ENCODE data around the gene PIK3CA. TPM values are rescaled to one million over a fixed set of nuclear protein-coding genes. Genes with fewer than 3 reads are reported as not detected.

Gene PIK3CA
- polyA plus RNA-seq, 1 experiment = 21.4 TPM

DNA sequence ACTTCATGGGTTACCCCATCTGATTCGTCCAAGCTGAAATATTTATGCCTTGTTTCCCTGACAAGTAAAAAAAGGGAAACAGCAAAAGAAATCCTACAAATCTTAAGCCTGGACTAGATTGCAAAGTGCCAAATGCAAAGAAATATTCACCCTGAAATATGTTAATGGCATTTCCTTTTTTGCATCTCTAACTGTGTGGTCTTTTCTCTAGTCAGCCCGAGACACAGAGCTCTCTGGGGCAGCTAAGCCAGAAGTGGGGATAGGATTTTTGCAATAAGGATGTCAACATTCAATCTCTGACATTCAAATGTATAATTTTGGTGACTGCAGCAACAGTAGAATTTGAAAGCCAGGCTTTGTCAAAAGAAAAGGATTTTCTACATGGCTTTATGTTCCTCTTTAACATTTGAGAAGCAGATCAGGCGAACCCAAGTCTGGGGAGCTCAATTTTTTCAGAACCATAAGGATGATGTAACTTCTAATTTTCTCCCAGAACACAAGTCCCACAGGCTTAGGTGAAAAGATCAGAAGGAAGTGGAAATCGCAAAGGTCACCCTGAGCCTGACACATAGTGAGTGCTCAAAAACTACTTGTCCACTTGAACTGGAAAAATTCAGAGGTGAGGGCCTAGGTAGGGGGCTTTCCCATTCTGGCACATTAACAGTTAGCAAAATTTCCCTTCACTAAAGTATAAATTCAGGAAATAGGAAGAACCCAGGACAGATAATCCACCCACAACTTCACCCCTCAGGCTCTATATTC, 131.0 kb downstream of the PIK3CA start:
- no peak for DNase-seq (ENCODE audit: low read depth, low spot score)
- H3K9me3 ChIP-seq (ENCODE audit: control insufficient read depth, insufficient read depth, low read length) = no peaks in the 10 kb centered on the region
- ChIA-PET CTCF (interaction anchor here (1.6 kb wide), 1 partner anchor 263 kb away, joined by 4 read pairs; no protein-coding TSS in a partner anchor), POLR2A (no interaction called here)
- no peak overlapping the region for H3K4me3 ChIP-seq (ENCODE audit: low read depth, low read length)
- H3K27me3 ChIP-seq (ENCODE audit: control insufficient read depth, insufficient read depth, low read length) = peaks cover 4% of the 10 kb centered on the region
- H3K27ac ChIP-seq (ENCODE audit: low read depth, low read length) = no peak overlapping the region
- TF ChIP-seq, protein P1, sequence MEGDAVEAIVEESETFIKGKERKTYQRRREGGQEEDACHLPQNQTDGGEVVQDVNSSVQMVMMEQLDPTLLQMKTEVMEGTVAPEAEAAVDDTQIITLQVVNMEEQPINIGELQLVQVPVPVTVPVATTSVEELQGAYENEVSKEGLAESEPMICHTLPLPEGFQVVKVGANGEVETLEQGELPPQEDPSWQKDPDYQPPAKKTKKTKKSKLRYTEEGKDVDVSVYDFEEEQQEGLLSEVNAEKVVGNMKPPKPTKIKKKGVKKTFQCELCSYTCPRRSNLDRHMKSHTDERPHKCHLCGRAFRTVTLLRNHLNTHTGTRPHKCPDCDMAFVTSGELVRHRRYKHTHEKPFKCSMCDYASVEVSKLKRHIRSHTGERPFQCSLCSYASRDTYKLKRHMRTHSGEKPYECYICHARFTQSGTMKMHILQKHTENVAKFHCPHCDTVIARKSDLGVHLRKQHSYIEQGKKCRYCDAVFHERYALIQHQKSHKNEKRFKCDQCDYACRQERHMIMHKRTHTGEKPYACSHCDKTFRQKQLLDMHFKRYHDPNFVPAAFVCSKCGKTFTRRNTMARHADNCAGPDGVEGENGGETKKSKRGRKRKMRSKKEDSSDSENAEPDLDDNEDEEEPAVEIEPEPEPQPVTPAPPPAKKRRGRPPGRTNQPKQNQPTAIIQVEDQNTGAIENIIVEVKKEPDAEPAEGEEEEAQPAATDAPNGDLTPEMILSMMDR (IDR thresholded peaks at IDR 0.05; ENCODE audit: low read depth, low read length) = no peak

DNA sequence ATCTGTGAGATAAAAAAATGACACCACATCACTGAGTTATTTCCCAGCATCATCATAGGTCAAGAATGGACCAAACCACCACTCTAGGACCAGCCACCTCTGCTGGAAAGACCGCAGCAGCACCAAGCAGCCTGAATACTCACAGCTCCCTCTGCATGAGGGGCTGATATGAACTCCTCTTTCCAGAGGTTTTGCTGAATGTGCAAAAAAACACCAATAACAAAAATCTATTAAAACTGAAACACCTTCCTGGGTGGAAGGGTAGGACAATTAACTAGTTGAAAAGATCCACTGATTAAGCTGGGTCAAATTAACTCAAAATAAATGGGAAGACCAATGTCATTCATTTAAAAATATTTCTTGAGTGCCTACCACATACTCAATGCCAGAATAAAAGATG, 131.7 kb downstream of the PIK3CA start:
- TF ChIP-seq, protein P1 (IDR thresholded peaks at IDR 0.05; ENCODE audit: low read depth, low read length) = no peak
- Histone ChIP-seq H3K27me3 (ENCODE audit: control insufficient read depth, insufficient read depth, low read length) (peaks cover 4% of the 10 kb centered on the region), H3K9me3 (ENCODE audit: control insufficient read depth, insufficient read depth, low read length) (no peaks in the 10 kb centered on the region), H3K27ac (ENCODE audit: low read depth, low read length) (no peak overlapping the region), H3K4me3 (ENCODE audit: low read depth, low read length) (no peak overlapping the region)
- CTCF ChIA-PET = interaction anchor here (0.5 to 1.6 kb wide), 3 partner anchors 31 to 264 kb away, joined by 3 to 4 read pairs (median 3); no protein-coding TSS in a partner anchor
- POLR2A ChIA-PET = no interaction called here
- no peak for DNase-seq (ENCODE audit: low read depth, low spot score)

DNA sequence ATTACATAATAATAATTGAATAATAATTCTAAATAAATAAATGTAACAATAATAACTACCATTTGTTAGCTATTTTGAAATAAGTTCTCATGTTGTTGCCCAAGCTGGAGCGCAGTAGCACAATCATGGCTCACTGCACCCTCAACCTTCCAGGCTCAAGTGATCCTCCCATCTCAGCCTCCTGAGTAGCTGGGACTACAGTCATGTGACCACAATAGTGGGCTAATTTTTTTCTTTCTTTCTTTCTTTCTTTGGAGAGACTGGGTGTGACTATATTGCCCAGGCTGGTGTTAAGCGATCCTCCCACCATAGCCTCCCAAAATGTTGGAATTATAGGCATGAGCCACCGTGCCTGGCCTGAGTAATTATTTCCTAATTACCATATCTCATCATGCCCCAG, 133.7 kb downstream of the PIK3CA start:
- Histone ChIP-seq H3K27me3 (ENCODE audit: control insufficient read depth, insufficient read depth, low read length) (peaks cover 4% of the 10 kb centered on the region), H3K4me3 (ENCODE audit: low read depth, low read length) (no peak overlapping the region), H3K27ac (ENCODE audit: low read depth, low read length) (no peak overlapping the region), H3K9me3 (ENCODE audit: control insufficient read depth, insufficient read depth, low read length) (no peaks in the 10 kb centered on the region)
- CTCF ChIA-PET = no interaction called here
- DNase-seq (ENCODE audit: low read depth, low spot score) = no peak
- TF ChIP-seq, protein P1 (IDR thresholded peaks at IDR 0.05; ENCODE audit: low read depth, low read length) = no peak
- POLR2A ChIA-PET = no interaction called here

DNA sequence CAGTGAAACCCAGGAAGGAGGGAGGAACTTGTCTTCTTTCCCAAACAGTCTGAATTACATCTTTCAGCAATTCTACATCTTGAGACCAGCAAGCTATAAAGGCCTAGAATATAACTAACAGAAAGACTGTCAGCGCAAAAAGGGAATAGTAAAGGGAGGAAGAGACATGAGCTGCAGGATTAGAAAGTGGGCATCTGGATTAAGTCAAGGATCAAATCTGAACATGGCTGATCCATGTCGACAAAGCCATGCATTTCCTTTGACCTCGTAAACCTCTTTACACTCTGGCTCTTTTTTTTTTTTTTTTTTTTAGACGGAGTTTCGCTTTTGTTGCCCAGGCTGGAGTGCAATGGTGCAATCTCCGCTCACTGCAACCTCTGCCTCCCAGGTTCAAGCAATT, 138.2 kb downstream of the PIK3CA start:
- H3K4me3 ChIP-seq (ENCODE audit: low read depth, low read length) = no peak overlapping the region
- no peak for DNase-seq (ENCODE audit: low read depth, low spot score)
- CTCF ChIA-PET = interaction anchor here (0.7 kb wide), 1 partner anchor 296 kb away, joined by 3 read pairs; no protein-coding TSS in a partner anchor
- H3K27me3 ChIP-seq (ENCODE audit: control insufficient read depth, insufficient read depth, low read length) = no peaks in the 10 kb centered on the region
- no peak overlapping the region for H3K27ac ChIP-seq (ENCODE audit: low read depth, low read length)
- TF ChIP-seq, protein P1 (IDR thresholded peaks at IDR 0.05; ENCODE audit: low read depth, low read length) = no peak
- no peaks in the 10 kb centered on the region for H3K9me3 ChIP-seq (ENCODE audit: control insufficient read depth, insufficient read depth, low read length)
- POLR2A ChIA-PET = no interaction called here

DNA sequence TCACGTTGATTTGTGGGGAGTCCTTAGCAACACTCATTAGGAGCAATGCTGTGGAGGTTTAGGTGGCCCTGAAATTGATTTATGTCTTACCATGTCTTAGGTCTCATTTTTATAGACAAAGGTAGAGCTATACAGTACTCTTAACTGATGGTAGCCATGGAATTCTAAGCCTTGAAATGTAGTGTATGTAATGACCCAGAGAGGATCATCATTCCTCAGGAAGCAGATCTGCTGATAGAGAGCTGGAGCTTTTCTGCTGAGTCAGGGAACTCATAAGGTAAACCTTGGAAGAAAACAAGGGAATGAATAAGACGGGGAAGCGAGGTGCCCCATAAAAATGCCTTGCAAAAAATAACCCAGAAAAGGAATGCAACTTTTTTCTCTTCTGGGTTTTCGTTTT, 140.7 kb downstream of the PIK3CA start:
- H3K27me3 ChIP-seq (ENCODE audit: control insufficient read depth, insufficient read depth, low read length) = no peaks in the 10 kb centered on the region
- TF ChIP-seq, protein P1 (IDR thresholded peaks at IDR 0.05; ENCODE audit: low read depth, low read length) = no peak
- no peak overlapping the region for H3K4me3 ChIP-seq (ENCODE audit: low read depth, low read length)
- ChIA-PET CTCF (no interaction called here), POLR2A (no interaction called here)
- DNase-seq (ENCODE audit: low read depth, low spot score) = no peak
- H3K9me3 ChIP-seq (ENCODE audit: control insufficient read depth, insufficient read depth, low read length) = no peaks in the 10 kb centered on the region
- H3K27ac ChIP-seq (ENCODE audit: low read depth, low read length) = no peak overlapping the region
